ENCODE data around the gene RBMS3.
"Not testable (repeated sequence)": the region's sequence is repeated elsewhere in the genome, so short reads cannot be mapped to it uniquely, and the experiment has no call there.

The RBMS3 gene

DNA sequence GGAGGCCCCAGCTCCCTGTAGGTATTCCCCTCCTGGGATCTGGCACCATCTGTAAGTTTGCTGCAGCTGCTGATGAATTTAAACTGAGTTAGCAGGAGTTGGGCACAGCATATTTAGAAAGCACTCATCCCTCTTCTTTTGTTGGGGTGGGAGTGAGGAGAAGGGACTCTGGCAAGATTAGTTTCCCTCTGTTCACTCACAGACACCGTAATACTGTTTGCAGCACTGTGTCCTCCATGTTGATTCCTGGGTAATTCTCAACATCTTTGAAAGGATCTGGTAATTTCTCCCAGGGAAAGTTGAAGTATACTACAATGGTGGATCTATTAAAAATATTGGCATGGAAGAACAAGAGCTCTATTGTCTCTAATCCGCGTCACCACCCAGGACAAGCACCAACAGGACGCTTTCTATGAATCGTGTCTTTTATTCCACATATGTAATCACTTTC lies 173.3 kb downstream of the RBMS3 start:
- in situ Hi-C loops (cut with MboI; ENCODE audit: low pct_unique_long_range_greater_than_20kb, low sequenced_read_pairs, unreplicated experiment): no loop called here
- TF ChIP-seq CTCF (IDR thresholded peaks at IDR 0.05; ENCODE audit: extremely low read depth, insufficient read depth, missing control alignments): no peak
- no peak for DNase-seq (ENCODE audit: low spot score)

- no peak for TF ChIP-seq CTCF (IDR thresholded peaks at IDR 0.05; ENCODE audit: extremely low read depth, insufficient read depth, missing control alignments)
- DNase-seq (ENCODE audit: low spot score): no peak
- in situ Hi-C loops (cut with MboI; ENCODE audit: low pct_unique_long_range_greater_than_20kb, low sequenced_read_pairs, unreplicated experiment): no loop called here
Observed at GRCh38 chr3:29456901-29457300, 176.0 kb downstream of the RBMS3 start.

DNA sequence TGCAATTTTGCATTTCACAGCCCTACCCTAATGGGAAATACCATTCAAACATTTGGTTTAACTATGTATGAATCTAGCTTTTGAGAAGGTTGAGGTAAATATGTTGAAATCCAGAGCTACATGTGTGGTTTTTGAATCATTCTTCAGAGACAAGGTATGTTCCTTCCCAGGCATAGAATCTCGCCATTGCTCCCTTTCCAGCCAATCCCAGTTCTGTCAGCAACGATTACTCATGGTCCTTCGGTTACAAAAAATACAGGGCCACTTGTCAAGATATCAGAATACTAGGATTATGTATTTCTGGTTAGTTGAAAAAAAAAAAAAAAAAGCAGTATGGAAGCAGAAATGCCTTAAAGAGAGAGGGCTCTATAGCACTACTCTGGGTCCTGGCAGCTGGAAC lies 182.4 kb downstream of the RBMS3 start:
- TF ChIP-seq CTCF (IDR thresholded peaks at IDR 0.05; ENCODE audit: extremely low read depth, insufficient read depth, missing control alignments): no peak
- DNase-seq (ENCODE audit: low spot score): no peak
- in situ Hi-C loops (cut with MboI; ENCODE audit: low pct_unique_long_range_greater_than_20kb, low sequenced_read_pairs, unreplicated experiment): no loop called here

DNA sequence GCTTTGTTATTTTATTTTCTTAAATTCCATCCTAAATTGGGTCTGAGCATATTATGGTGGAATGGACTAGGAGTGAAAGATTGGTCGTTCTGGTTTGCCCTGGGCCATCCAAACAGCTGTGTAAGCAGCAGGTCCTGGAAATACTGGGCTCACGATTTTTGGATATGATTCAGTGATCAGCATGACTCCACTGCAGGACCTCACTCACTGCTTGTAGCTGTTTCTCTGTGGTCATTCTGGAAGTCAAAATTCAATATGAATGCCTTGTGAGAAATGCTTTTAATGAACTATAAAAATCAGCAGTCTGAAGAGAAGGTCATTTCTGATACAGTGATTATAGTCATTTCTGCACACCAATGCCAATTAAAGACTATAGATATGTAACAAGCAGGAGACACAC lies 185.0 kb downstream of the RBMS3 start:
- in situ Hi-C loops (cut with MboI; ENCODE audit: low pct_unique_long_range_greater_than_20kb, low sequenced_read_pairs, unreplicated experiment): no loop called here
- TF ChIP-seq CTCF (IDR thresholded peaks at IDR 0.05; ENCODE audit: extremely low read depth, insufficient read depth, missing control alignments): no peak
- DNase-seq (ENCODE audit: low spot score): no peak

- no peak for DNase-seq (ENCODE audit: low spot score)
- in situ Hi-C loops (cut with MboI; ENCODE audit: low pct_unique_long_range_greater_than_20kb, low sequenced_read_pairs, unreplicated experiment): no loop called here
- TF ChIP-seq CTCF (IDR thresholded peaks at IDR 0.05; ENCODE audit: extremely low read depth, insufficient read depth, missing control alignments): no peak
Observed at GRCh38 chr3:29466442-29466841, 185.6 kb downstream of the RBMS3 start.

DNA sequence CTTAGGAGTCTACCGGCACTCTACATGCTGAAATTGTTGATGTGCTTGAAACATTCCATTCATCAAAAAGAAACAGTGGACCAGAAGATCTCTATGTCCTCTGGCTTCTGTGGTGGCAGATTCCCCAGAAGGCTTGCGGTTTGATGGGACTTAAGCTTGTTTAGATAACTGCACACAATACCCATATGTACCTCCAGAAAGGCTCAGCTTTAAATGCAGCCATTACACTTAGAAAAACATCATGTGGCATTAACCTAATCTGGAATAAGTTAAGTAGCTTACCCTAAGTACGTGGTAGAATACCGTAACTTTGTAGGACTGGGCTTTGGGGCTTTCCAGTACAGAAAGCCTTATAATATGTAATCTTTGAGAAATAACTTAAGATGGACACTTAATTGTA lies 187.3 kb downstream of the RBMS3 start:
- in situ Hi-C loops (cut with MboI; ENCODE audit: low pct_unique_long_range_greater_than_20kb, low sequenced_read_pairs, unreplicated experiment): no loop called here
- TF ChIP-seq CTCF (IDR thresholded peaks at IDR 0.05; ENCODE audit: extremely low read depth, insufficient read depth, missing control alignments): no peak
- no peak for DNase-seq (ENCODE audit: low spot score)

DNA sequence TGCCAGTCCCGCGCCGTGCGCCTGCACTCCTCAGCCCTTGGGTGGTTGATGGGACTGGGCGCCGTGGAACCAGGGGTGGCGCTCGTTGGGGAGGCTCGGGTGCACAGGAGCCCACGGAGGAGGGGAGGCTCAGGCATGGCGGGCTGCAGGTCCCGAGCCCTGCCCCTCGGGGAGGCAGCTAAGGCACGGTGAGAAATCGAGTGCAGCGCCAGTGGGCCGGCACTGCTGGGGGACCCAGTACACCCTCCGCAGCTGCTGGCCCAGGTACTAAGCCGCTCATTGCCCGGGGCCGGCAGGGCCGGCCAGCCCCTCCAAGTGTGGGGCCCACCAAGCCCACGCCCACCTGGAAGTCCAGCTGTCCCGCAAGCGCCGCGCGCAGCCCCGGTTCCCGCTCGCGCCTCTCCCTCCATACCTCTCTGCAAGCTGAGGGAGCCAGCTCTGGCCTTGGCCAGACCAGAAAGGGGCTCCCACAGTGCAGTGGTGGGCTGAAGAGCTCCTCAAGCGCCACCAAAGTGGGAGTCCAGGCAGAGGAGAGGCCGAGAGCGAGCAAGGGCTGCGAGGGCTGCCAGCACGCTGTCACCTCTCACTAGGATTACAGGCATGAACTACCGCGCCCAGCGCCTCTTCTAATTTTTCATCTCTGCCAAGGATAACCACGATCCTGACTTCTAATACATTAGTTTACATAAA lies 192.8 kb downstream of the RBMS3 start:
- in situ Hi-C loops (cut with MboI; ENCODE audit: low pct_unique_long_range_greater_than_20kb, low sequenced_read_pairs, unreplicated experiment); DNase-seq (ENCODE audit: low spot score): not testable (repeated sequence)
